Stimulated activated CD4-positive, alpha-beta T cell treated with anti-CD3 and anti-CD28 coated beads, Interleukin-2, amount 100 ng/mL, for 48 hours (primary cell): ENCODE data around the gene PALLD.

ENCODE experiments used
- DNase-seq, 2 donors: peaks; one replicate each; pipeline ENCODE4 v3.0.0-alpha.2; 2020

PALLD gene

GRCh38 chr4:168882650-168883233 lies 385.9 kb downstream of the PALLD start:
- DNase-seq, result no peak

DNA sequence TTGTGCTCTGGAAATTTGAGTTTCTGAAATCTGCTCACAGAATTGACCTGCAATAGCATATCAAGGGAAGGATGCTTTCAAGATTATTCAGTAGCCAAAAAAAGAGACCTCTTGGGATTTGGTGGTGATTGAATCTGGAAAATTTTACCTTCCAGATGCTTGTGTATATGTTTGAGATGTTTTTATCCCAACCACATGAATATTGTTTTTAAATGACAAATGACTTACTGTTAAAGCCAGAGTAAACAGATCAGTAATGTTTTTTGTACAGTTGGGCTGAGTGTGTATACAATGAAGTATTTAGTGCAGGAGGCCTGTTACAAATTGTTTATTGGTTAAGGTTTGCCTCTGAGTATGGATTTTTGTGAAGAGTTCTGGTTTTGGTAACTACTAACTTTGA lies 386.7 kb downstream of the PALLD start:
- no peak for DNase-seq

DNA sequence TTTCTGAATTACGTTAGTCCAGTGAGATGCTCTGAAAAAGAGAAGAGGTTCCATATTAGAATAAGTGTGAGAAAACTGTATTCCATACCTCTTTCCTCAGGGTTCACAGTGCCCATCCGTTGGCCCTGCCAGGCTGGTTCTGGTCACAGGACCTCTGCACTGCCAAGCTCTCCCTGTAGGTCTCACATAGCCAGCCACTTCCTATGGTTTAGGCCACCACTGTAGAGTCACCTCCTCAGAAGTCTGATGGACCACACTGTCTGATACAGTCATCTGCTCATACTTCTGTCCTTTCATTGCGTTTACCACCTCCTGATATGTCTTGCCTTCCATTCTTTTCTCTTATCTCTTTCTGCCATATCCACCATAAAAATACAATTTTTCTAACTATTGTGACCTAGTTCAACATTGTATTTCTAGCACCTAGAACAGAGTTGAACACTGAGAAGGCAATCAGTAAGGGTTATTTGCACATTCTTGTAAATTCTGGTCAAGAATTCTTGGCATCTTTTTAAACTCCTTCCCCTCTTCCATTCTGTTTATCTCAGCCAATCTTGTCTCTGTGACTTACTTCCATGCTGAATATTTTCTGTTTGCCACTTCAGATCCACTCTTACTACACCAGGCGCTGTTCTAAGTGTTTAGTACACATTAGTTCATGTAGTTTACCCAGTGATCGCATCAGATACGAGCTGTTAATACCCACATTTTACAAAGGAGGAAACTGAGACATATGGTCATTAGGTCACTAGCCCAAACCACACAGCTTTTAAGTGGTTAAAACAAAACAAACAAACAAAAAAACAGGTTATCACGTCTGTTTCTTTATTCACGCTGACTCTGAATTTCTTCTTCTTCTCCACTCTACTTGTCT lies 387.6 kb downstream of the PALLD start:
- DNase-seq, result no peak

DNA sequence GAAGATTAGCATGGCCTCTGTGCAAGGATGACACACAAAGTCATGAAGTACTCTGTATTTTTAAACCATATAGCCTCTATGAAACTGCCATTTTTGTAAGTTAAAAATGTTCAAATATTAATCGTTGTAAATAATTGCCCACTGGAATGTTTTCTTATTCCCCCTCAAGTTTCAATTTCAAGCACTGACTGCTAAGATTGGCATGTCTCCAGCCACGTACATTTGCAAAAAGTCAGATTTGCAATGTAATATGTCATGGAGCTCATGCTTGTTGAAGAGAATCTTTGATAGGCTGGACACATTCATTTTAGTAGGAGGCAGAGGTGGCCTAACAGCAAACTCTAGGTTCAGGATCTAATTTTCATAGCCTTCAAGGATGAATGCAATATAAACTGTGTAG lies 388.5 kb downstream of the PALLD start:
- no peak for DNase-seq

DNA sequence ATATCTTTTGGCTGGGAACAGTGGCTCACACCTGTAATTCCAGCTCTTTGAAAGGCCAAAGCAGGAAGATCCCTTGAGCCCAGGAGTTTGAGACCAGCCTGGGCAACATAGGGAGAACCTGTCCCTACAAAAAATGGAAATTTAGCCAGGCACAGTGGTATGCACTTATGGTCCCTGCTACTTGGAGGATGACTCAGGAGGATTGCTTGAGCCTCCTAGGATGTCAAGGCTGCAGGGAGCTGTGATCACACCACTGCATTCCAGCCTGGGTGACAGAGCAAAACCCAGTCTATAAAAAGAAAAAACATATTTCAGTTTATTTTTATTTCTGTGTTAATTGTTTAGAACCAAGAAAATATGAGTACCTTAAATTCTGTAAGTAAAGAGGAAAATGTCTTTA lies 389.5 kb downstream of the PALLD start:
- DNase-seq, result no peak

GRCh38 chr4:168887809-168888208 lies 391.0 kb downstream of the PALLD start:
- no peak for DNase-seq

DNA sequence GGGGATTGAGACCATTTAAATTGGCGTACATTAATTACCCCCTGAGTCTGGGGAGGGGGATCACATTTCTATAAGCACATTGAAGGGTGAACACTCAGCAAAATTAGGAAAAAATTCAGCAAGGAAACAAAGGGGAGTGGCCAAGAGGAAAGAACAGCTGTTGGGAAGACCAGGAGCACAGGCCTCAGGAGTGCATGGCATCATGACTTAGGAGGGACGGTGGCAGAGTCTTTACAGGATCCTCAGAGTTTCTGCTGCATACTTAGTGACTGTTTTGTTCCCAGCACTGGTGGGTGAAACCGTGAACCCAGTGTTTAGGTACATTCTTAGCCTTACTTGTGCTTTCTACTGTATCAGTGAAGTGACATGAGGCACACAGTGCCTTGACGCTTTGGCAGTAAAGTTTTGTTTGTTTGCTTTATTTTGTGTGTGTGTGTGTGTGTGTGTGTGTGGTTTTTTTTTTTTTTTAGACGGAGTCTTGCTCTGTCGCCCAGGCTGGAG lies 391.9 kb downstream of the PALLD start:
- no peak for DNase-seq

DNA sequence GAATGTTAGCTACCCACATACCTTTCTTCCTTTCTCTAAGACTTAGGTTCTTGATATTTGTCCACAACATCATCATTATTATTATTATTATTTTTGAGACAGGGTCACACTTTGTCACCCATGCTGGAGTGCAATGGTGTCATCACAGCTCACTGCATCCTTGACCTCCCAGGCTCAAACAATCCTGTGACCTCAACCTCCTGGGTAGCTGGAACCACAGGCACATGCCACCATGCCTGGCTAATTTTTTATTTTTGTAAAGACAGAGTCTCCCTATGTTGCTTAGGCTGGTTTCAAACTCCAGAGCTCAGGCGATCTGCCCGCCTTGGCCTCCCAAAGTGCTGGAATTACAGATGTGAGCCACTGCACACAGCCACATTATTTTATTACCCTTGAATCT lies 394.2 kb downstream of the PALLD start:
- DNase-seq, result no peak

DNA sequence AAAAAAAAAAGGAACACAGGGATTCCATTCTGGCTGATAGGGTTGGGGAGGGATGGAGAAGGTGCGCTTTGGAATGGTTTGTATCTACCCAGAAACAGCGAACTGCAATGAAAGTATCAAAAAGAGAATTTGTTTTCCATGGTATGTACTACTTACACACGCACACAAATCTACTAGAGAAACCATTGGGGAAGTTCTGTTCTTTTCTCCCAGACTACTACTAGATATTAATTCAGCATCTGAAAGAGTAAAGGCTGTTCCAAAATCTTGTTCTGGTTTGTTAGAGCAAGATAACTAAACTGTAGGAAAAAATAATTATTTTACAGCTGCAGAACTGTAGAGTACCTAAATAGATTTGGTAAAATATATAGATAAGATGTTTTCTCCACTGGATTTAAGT lies 394.8 kb downstream of the PALLD start:
- DNase-seq, result no peak

DNA sequence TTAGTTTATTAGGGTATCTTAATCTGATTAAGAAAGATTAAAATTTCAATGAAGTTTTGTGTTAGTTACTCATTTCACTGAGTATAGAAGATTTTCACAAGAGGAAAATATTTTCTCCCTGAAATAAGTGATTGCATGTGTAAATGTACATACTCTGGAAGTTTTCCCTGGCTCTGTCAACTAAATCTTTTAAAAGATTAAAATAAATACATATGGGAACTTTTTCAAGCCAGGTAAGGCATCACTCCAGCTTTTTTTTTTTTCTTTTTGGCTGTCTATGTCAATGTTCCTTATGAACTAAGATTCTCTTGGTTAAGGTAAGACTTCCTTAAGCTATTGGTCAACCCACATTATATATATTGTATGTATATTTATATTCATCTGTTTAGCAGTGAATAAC lies 395.6 kb downstream of the PALLD start:
- DNase-seq, result no peak

DNA sequence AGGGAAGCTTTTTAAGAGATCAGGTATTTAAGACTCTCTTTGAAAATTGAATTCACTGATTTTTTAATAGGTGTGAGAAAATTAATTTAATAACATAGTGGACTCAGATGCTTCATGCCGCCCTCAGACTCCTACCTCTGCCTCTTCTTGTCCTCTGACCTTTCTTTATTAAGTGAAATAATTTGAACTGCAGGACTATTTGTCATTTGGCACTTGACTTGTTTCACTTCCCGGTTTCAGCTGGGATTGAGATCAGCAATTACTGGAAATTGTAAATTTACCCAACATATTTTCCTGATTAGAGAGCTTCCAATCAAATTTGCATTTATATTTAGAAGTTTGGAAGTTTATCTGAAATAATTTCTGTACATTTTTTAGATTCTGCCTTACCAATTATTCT lies 396.4 kb downstream of the PALLD start:
- no peak for DNase-seq

GRCh38 chr4:168893807-168894206 lies 397.0 kb downstream of the PALLD start:
- no peak for DNase-seq

DNA sequence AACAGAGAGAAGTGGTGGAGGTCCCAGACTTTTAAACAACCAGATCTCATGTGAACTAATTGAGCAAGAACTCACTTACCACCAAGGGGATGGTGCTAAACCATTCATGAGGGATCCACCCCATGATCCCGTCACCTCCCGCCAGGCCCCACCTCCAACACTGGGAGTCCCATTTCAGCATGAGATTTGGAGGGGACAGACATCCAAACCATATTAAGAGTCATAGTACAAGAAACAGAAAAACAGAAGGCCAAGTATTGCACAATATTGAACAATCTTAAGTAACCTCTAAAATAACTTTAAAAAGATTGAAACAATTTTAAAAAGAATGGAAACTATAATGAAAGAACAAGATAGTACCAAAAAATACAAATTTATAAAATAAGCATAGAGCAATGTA lies 403.2 kb downstream of the PALLD start:
- no peak for DNase-seq

- no peak for DNase-seq
Observed at GRCh38 chr4:168907119-168907698, 410.4 kb downstream of the PALLD start.

DNA sequence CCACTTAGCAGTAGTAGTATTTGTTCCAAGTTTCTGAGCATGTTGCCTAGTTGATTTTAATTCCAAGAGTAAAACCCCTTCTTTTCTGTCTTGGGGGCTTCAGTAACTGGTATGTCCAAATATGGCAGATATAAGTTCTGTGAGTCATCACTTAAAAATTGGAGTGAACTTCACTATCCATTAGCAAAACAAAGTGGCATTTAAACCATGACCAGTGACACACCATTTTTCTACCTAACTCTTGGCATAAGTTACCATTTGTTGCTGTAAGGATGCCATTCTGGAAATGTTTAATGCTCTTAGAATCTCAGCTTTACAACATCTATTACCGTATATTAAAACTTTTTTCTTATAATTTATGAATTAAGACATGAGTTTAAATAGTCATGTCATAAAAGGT lies 411.2 kb downstream of the PALLD start:
- DNase-seq, result no peak

DNA sequence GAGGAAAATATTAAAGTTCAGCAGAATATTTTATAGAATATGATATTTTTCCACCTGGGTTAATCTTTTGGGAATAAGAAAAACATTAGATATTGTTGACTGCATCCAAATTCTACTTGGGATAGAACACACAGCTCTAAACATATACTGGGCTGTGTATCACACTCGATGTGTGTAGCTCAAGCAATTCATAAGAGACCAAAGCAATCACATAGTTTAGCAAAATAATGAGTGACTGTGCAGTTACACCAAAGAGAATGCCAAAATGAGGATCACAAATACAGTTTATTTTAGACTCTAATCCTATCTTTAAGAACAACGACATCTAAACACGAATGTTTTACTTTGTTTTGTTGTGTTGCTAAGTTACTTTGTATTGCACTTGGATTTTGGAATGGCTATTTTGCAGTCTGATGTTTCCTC lies 412.0 kb downstream of the PALLD start:
- no peak for DNase-seq

DNA sequence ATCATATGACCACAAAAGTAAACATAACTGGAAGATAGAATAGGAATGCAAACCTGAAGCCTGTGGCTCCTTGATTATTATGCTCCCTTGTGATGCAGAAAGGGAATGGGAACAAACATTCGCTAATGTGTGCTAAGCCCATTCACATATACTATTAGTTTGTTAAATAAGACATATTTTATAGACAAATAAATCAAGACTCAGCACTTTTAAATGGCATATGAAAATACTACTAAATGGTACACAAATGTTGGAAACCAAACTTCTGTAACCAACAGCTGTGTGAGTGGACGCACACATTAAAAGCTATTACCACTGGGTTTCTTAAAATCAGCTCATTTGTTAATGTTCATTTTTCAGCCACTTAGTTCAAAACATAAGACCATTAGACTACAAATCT lies 417.2 kb downstream of the PALLD start:
- DNase-seq, result no peak

GRCh38 chr4:168917138-168917779 lies 420.4 kb downstream of the PALLD start:
- DNase-seq, result no peak

DNA sequence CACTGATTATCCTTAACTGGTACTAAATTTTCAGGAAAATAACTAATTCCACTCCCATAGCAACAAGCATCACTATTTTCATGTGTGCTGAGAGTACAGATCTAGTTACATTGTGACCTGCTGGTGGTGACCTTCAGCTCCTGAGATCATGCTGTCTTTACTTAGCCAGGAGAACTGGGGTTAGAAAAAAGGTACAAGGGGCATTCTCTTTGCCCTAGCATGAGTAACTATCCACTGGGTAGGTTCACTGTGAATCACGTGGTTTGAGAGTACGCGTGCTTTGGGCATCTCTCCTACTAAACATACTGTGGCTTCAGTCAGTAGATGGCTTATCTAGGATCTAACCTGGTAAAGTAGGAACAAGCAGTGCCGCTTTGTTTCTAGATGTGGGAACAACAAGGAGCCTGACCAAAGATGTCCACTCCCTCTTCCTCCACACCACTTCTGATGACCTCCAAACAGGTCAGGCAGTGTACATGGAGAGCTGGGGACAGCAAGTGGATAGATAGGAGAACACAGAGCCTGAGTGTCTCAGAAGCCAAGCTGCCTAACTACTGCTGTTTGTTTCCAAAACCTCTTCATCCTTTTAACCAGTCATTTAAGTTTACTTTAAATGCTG lies 423.0 kb downstream of the PALLD start:
- no peak for DNase-seq

- DNase-seq, result no peak
Observed at GRCh38 chr4:168920441-168921065, 423.7 kb downstream of the PALLD start.

- peak; percentile 45 to 46 for DNase-seq
Observed at GRCh38 chr4:168923526-168924194, 426.8 kb downstream of the PALLD start.

DNA sequence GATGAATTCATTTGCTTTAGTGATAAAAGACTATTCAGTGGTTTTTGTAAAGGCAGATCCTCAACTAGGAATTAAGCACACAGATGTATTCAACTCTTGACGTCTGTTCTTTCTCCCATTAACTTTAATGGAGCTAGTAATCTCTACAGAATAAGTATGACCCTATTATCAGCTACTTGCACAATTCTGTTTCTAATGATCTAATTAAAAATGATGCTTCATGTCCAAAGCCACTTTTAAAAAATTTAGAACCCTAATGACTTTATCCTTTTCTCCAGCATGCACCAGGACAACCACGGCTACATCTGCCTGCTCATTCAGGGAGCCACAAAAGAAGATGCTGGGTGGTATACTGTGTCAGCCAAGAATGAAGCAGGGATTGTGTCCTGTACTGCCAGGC lies 427.8 kb downstream of the PALLD start:
- DNase-seq, result no peak
